GM21381 (cell line): ENCODE data around the gene TNS3.

Experiments
- ATAC-seq: cut with Tn5 transposase; IDR thresholded peaks from one replicate; pipeline ENCODE4 v1.9.1; 2021; ENCODE audit warnings: mild to moderate bottlenecking, moderate library complexity; ENCODE audit not compliant: unreplicated experiment

Gene TNS3

GRCh38 chr7:47414342-47415317, 167.3 kb downstream of the TNS3 start:
- no peak for ATAC-seq

GRCh38 chr7:47413526-47414341, 168.2 kb downstream of the TNS3 start:
- no peak for ATAC-seq

- ATAC-seq, result no peak
Observed at GRCh38 chr7:47411901-47412300, 170.0 kb downstream of the TNS3 start.

- no peak for ATAC-seq
Observed at GRCh38 chr7:47411281-47411869, 170.5 kb downstream of the TNS3 start.

GRCh38 chr7:47408675-47409074, 173.2 kb downstream of the TNS3 start:
- ATAC-seq, result no peak

GRCh38 chr7:47407821-47408674, 173.9 kb downstream of the TNS3 start:
- no peak for ATAC-seq

- ATAC-seq, result no peak
Observed at GRCh38 chr7:47407136-47407535, 174.8 kb downstream of the TNS3 start.

- ATAC-seq, result no peak
Observed at GRCh38 chr7:47406801-47407129, 175.1 kb downstream of the TNS3 start.

- ATAC-seq, result no peak
Observed at GRCh38 chr7:47405921-47406800, 175.8 kb downstream of the TNS3 start.

GRCh38 chr7:47405286-47405904, 176.5 kb downstream of the TNS3 start:
- no peak for ATAC-seq

- ATAC-seq, result no peak
Observed at GRCh38 chr7:47404010-47404409, 177.9 kb downstream of the TNS3 start.

GRCh38 chr7:47402941-47403866, 178.7 kb downstream of the TNS3 start:
- no peak for ATAC-seq

GRCh38 chr7:47401611-47402570, 180.0 kb downstream of the TNS3 start:
- no peak for ATAC-seq

- no peak for ATAC-seq
Observed at GRCh38 chr7:47400741-47401206, 181.1 kb downstream of the TNS3 start.

GRCh38 chr7:47400001-47400400, 181.9 kb downstream of the TNS3 start:
- ATAC-seq, result no peak

- no peak for ATAC-seq
Observed at GRCh38 chr7:47394751-47395252, 187.1 kb downstream of the TNS3 start.

GRCh38 chr7:47394216-47394615, 187.7 kb downstream of the TNS3 start:
- ATAC-seq, result no peak
